Head of caudate nucleus (tissue), 42 donors: ENCODE results near the gene KIRREL3.

ENCODE experiments used
- DNase-seq, 42 donors: peaks; one replicate each; pipeline versions ENCODE4 v3.0.0 to v3.0.0-alpha.2; 2020 to 2021; ENCODE audit warnings: mixed read lengths in 7 of 42
- intact Hi-C: fragments of 100-400 bp; cut with DNase I; formaldehyde crosslinking; loops from one replicate; pipeline ENCODE4 v1.15.0; 2022

Gene KIRREL3

GRCh38 chr11:126619516-126619915, 381.1 kb downstream of the KIRREL3 start:
- intact Hi-C loops = no loop called here
- no peak for DNase-seq

GRCh38 chr11:126615845-126616244, 384.7 kb downstream of the KIRREL3 start:
- no peak for DNase-seq
- intact Hi-C loops = no loop called here

DNA sequence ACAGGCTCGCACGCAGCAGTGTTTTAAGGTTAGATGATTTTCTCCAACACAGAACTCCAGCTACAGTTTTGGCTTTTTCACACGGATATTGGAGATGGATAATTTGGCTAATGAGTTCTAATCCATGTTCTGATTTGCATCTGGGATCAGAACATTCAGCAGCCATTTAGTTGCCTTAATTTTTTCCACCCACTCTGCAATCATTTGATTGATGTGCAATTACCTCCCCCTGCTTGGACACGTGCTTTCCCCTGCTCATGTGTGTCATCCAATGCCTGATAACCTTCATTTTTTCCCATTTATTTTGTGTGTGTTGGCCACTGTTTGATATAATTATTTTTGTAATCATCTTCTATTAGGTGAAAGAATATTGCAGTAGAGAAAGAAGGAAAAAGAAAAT, 387.3 kb downstream of the KIRREL3 start:
- peak in 18 of 42 donors; percentile 36 to 78 (median 50) for DNase-seq
- intact Hi-C loops = no loop called here

GRCh38 chr11:126612671-126613070, 387.9 kb downstream of the KIRREL3 start:
- intact Hi-C loops = no loop called here
- no peak for DNase-seq

DNA sequence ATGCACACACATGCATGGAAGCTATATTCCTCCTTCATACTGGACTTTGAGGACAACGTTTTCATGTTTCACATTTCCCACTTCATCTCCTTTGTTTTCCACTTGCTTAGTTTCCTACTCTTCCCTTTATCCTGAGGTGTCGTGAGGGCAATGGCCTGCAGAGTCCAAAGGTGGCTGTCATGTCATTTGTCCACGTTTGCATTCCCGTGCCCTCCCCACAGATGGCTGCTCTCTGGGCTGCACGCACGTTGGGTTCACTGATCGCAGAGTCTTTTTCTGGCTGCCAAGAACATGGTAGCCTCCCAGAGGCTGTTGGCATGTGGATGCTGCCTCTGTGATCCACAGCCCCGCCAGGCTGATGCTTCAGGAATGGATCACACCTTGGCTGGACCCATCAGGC, 389.1 kb downstream of the KIRREL3 start:
- intact Hi-C loops = no loop called here

DNA sequence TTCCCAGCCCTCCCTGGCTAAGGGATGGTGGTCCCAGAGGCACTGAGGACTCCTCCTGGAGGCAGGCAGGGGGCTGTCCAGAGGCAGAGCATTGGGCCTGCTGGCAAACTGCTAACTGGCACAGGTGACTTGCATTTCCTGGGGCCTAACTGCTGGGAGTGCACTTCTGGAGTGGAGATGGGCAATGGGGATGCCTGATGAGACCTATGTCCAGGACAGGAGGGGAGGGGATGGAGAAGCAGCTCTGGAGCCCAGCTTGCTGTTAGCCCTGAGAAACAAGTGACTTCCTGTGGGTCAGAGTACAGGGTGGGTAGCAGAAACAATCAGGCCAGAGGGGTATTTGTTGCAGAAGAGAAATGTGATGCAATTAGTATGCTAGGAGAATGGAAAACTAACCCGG, 391.9 kb downstream of the KIRREL3 start:
- intact Hi-C loops = loop anchor here (10.0 kb wide), 1 partner anchor 376 kb away; no protein-coding TSS in a partner anchor
- DNase-seq = no peak

More for the DNA sequence above, 389.1 kb downstream of the KIRREL3 start:
- DNase-seq = no peak

GRCh38 chr11:126607776-126608541, 392.6 kb downstream of the KIRREL3 start:
- intact Hi-C loops = loop anchor here (10.0 kb wide), 1 partner anchor 377 kb away; no protein-coding TSS in a partner anchor

DNA sequence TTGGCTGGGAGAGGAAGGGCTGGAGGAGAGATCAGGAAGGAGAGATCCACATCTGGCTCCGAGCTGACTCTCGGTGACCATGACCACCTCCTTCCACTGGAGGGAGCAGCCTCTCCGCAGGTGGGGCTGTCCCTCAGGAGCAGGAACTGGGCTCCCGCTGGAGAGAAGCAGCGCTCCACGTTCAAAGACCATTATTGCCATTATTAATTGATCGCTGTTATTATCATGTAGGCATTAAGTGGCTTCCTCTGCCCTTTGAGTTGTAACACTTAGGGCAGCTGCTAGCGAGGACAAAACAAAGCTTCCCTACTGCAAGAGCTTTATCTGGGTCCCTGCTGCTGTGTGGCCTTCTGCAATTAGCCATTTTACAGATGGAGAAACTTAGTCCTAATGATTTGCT, 393.2 kb downstream of the KIRREL3 start:
- DNase-seq = peak; percentile 45 to 91 (median 80)
- intact Hi-C loops = loop anchor here (10.0 kb wide), 1 partner anchor 377 kb away; no protein-coding TSS in a partner anchor

More at GRCh38 chr11:126607776-126608541, 392.6 kb downstream of the KIRREL3 start:
- peak in 5 of 42 donors; percentile 27 to 57 (median 36) for DNase-seq

- DNase-seq = no peak
- intact Hi-C loops = loop anchor here (10.0 kb wide), 1 partner anchor 378 kb away; no protein-coding TSS in a partner anchor
Observed at GRCh38 chr11:126606484-126606883, 394.1 kb downstream of the KIRREL3 start.

DNA sequence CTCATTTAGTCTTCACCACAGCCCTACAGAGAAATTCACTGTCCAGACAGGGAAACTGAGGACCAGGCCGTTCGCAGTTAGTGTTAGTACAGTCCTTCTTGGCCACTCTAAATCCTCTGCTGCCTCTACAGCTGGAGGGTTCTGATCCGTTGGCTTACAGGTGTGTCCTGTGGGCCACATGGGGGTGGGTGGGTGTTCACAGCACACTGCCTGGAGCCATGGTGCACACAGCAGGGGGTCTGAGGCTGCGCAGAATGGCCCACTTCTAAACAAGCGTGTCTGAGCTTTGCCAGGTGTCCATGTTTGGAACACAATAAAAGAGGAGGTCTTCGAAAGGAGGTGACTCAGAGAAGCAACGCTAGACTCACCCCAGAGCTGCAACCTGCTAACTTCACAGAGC, 396.1 kb downstream of the KIRREL3 start:
- intact Hi-C loops = loop anchor here (10.0 kb wide), 1 partner anchor 380 kb away; no protein-coding TSS in a partner anchor
- DNase-seq = no peak

GRCh38 chr11:126603486-126603885, 397.1 kb downstream of the KIRREL3 start:
- intact Hi-C loops = loop anchor here (10.0 kb wide), 1 partner anchor 381 kb away; no protein-coding TSS in a partner anchor
- no peak for DNase-seq

- intact Hi-C loops = loop anchor here (10.0 kb wide), 1 partner anchor 382 kb away; no protein-coding TSS in a partner anchor
Observed at GRCh38 chr11:126602993-126603392, 397.6 kb downstream of the KIRREL3 start.

GRCh38 chr11:126602349-126602940, 398.1 kb downstream of the KIRREL3 start:
- DNase-seq = no peak
- intact Hi-C loops = loop anchor here (10.0 kb wide), 1 partner anchor 382 kb away; no protein-coding TSS in a partner anchor

More at GRCh38 chr11:126602993-126603392, 397.6 kb downstream of the KIRREL3 start:
- peak in 17 of 42 donors; percentile 27 to 65 (median 47) for DNase-seq

GRCh38 chr11:126601550-126602215, 398.9 kb downstream of the KIRREL3 start:
- peak in 2 of 42 donors; percentile 33 to 42 for DNase-seq
- intact Hi-C loops = loop anchor here (10.0 kb wide), 1 partner anchor 383 kb away; no protein-coding TSS in a partner anchor

GRCh38 chr11:126601136-126601535, 399.4 kb downstream of the KIRREL3 start:
- no peak for DNase-seq
- intact Hi-C loops = loop anchor here (10.0 kb wide), 1 partner anchor 384 kb away; no protein-coding TSS in a partner anchor

GRCh38 chr11:126599217-126599897, 401.2 kb downstream of the KIRREL3 start:
- intact Hi-C loops = no loop called here
- no peak for DNase-seq

DNA sequence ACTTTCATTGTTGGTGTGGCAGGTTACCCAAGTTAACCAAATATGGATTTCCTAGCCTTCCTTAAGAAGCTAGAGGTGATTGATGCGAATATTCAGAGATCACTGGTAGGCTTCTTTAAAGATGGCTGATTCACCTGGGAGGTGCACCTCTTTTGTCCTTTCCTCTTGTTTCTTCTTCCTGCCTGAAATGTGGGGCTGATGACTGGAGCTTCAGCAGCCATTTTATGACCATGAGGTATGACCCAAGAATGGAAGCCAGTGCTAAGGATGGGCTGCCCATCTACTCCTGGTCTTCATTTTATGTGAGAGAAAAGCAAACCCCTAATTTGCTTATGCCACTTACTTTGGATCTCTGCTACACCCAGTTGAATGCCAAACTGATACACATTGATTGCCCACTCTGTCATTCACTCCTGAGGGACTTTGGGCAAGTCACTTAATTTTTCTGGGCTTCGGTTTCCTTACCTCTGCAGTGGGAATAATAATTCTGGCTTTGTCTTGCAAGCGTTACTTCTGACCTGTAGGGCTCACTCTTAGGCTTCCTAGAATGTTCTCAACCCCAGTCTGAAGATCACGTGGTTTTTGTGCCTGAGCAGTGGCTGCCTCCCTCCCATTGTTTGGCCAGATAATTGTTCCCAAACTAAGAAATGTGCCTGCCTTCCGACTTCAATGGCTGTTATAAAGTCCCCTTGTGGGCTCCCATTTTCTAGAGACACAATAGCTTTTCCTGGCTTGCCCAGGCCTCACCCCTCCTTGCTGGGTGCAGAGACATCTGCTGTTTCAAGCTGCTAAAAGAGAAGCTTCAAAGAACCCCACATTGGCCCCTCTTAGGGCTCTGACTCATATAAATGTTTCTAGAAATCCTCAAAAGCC, 402.0 kb downstream of the KIRREL3 start:
- intact Hi-C loops = no loop called here
- no peak for DNase-seq

DNA sequence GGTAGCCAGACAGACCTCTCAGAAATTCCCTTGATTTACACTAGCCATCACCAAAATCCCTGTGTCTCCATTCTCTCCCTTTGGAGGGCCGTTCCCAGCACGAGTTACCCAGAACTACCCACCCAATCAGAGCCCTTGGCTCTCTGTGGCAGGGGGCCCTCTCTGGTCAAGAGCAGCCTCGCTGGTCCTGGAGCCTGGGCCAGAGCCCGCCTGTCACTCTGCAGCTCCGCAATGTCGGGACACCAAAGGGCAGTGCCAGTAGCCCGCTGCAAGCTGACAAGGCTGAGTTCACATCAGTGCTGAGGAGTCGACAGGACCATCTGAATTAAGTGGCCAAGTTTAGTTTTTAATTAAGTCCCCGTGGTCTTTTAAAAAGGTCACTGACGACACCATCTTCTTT, 403.5 kb downstream of the KIRREL3 start:
- DNase-seq = no peak

More for the DNA sequence above, 403.5 kb downstream of the KIRREL3 start:
- intact Hi-C loops = no loop called here
